Liver (tissue), 3 donors: ENCODE results near the gene AADACL3.

Experiments used
- EGR1 ChIP-seq, 2 donors: IDR thresholded peaks; 2 replicates each; pipeline ENCODE4 v1.6.1; 2016 to 2018; ENCODE audit warnings: antibody characterized with exemption in 2 of 2, low read depth in 2 of 2
- FOXA1 ChIP-seq: IDR thresholded peaks from 2 replicates; pipeline ENCODE4 v1.6.1; 2016; ENCODE audit warnings: antibody characterized with exemption
- RAD21 ChIP-seq, 2 donors: IDR thresholded peaks; 2 replicates each; pipeline ENCODE4 v1.6.1; 2016; ENCODE audit warnings: antibody characterized with exemption in 2 of 2, mild to moderate bottlenecking in 2 of 2
- SP1 ChIP-seq: IDR thresholded peaks from 2 replicates; pipeline ENCODE4 v1.6.1; 2018; ENCODE audit warnings: antibody characterized with exemption, mild to moderate bottlenecking
- TAF1 ChIP-seq: conservative IDR thresholded peaks from 2 replicates; pipeline ENCODE4 v1.6.1; 2016; ENCODE audit warnings: antibody characterized with exemption, mild to moderate bottlenecking
- YY1 ChIP-seq: IDR thresholded peaks from 2 replicates; pipeline ENCODE4 v1.6.1; 2016; ENCODE audit warnings: antibody characterized with exemption, mild to moderate bottlenecking
- ZBTB33 ChIP-seq: IDR thresholded peaks from 2 replicates; pipeline ENCODE4 v1.6.1; 2016; ENCODE audit warnings: antibody characterized with exemption
- TF ChIP-seq, protein P1 (sequence below): fragments of 150-350 bp; IDR thresholded peaks from 2 replicates; pipeline ENCODE4 v1.5.1; 2017; ENCODE audit warnings: improper control_type of control experiment, low read depth, low read length; ENCODE audit not compliant: missing input control
- TF ChIP-seq, protein P2 (sequence below): IDR thresholded peaks from 2 replicates; pipeline ENCODE4 v1.6.1; 2016; ENCODE audit warnings: antibody characterized with exemption, mild to moderate bottlenecking
- donor health status: healthy.
- donor health status: healthy.

- TF ChIP-seq FOXA1: no peak
- TF ChIP-seq, protein P1, sequence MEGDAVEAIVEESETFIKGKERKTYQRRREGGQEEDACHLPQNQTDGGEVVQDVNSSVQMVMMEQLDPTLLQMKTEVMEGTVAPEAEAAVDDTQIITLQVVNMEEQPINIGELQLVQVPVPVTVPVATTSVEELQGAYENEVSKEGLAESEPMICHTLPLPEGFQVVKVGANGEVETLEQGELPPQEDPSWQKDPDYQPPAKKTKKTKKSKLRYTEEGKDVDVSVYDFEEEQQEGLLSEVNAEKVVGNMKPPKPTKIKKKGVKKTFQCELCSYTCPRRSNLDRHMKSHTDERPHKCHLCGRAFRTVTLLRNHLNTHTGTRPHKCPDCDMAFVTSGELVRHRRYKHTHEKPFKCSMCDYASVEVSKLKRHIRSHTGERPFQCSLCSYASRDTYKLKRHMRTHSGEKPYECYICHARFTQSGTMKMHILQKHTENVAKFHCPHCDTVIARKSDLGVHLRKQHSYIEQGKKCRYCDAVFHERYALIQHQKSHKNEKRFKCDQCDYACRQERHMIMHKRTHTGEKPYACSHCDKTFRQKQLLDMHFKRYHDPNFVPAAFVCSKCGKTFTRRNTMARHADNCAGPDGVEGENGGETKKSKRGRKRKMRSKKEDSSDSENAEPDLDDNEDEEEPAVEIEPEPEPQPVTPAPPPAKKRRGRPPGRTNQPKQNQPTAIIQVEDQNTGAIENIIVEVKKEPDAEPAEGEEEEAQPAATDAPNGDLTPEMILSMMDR: no peak
- TF ChIP-seq TAF1: no peak
- TF ChIP-seq YY1: no peak
- TF ChIP-seq RAD21 (IDR thresholded peaks at IDR 0.05): no peak
- TF ChIP-seq SP1: no peak
- no peak for TF ChIP-seq EGR1 (IDR thresholded peaks at IDR 0.05; ENCODE audit: low read depth in 2 of 2)
- TF ChIP-seq, protein P2, sequence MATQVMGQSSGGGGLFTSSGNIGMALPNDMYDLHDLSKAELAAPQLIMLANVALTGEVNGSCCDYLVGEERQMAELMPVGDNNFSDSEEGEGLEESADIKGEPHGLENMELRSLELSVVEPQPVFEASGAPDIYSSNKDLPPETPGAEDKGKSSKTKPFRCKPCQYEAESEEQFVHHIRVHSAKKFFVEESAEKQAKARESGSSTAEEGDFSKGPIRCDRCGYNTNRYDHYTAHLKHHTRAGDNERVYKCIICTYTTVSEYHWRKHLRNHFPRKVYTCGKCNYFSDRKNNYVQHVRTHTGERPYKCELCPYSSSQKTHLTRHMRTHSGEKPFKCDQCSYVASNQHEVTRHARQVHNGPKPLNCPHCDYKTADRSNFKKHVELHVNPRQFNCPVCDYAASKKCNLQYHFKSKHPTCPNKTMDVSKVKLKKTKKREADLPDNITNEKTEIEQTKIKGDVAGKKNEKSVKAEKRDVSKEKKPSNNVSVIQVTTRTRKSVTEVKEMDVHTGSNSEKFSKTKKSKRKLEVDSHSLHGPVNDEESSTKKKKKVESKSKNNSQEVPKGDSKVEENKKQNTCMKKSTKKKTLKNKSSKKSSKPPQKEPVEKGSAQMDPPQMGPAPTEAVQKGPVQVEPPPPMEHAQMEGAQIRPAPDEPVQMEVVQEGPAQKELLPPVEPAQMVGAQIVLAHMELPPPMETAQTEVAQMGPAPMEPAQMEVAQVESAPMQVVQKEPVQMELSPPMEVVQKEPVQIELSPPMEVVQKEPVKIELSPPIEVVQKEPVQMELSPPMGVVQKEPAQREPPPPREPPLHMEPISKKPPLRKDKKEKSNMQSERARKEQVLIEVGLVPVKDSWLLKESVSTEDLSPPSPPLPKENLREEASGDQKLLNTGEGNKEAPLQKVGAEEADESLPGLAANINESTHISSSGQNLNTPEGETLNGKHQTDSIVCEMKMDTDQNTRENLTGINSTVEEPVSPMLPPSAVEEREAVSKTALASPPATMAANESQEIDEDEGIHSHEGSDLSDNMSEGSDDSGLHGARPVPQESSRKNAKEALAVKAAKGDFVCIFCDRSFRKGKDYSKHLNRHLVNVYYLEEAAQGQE: no peak
- no peak for TF ChIP-seq ZBTB33
Observed at GRCh38 chr1:12745992-12746323, 30.0 kb downstream of the AADACL3 start, which contains the start of gene CFAP107.
